Cortex of kidney (tissue), 1 donor: ENCODE data around the gene RNU1-2.
"Not testable (repeated sequence)": the region's sequence is repeated elsewhere in the genome, so short reads cannot be mapped to it uniquely, and the experiment has no call there.

Source experiments
- DNase-seq: peaks from one replicate; lab custom pipeline; 2025; lab: John Stamatoyannopoulos, UW

RNU1-2 gene

GRCh38 chr1:16907870-16908758 lies 12.3 kb downstream of the RNU1-2 start:
- DNase-seq, result no peak

GRCh38 chr1:16911851-16912721 lies 16.3 kb downstream of the RNU1-2 start:
- not testable (repeated sequence) for DNase-seq

DNA sequence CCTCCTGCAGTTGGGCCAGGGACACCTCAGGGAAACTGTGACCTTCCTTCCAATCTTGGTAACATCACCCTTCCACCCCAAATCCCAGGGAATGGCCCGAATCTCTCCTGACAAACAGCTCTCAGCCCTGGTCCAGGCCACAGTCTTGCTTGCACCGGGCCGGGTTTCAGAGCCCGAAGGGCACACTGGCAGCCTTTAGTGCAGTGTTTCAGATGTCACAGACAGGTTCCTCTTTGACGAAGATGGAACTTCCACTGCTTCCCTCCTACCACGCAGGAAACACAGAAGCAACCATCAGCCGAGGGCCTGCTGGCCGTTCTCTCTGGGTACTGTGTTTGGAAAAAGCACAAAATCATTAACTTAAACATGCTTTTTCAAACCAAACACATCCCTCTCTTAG lies 17.0 kb downstream of the RNU1-2 start:
- DNase-seq, result not testable (repeated sequence)

DNA sequence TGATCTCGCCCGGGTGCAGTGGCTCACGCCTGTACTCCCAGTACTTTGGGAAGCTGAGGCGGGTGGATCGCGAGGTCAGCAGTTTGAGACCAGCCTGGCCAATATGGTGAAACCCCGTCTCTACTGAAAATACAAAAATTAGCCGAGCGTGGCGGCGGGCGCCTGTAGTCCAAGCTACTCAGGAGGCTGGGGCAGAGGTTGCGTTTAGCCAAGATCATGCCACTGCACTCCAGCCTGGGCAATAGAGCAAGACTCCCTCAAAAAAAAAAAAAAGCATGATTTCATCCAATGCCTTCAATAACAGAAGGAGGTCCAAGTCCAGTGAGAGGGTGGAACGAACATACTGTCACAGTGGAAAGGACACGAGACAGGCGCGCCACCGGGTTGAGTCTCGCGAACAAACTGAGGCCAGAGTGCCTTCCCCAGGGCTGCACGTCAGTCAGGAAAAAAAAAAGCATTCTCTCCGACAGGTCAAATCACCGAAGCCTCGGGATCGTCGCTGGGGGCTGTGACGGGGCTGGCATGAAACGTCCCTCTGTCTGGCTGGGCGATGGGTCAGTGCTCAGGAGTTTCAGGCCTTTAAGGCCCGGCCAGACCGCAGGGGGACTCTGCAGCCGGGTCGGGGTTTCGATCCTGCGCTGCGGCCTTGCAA lies 17.5 kb downstream of the RNU1-2 start:
- no peak for DNase-seq

GRCh38 chr1:16913833-16914662 lies 18.3 kb downstream of the RNU1-2 start:
- peak; percentile 54 for DNase-seq

- not testable (repeated sequence) for DNase-seq
Measured at GRCh38 chr1:16914928-16915626, 19.3 kb downstream of the RNU1-2 start.

- no peak for DNase-seq
Measured at GRCh38 chr1:16915627-16915973, 19.8 kb downstream of the RNU1-2 start.

GRCh38 chr1:16916036-16916880 lies 20.5 kb downstream of the RNU1-2 start:
- not testable (repeated sequence) for DNase-seq

DNA sequence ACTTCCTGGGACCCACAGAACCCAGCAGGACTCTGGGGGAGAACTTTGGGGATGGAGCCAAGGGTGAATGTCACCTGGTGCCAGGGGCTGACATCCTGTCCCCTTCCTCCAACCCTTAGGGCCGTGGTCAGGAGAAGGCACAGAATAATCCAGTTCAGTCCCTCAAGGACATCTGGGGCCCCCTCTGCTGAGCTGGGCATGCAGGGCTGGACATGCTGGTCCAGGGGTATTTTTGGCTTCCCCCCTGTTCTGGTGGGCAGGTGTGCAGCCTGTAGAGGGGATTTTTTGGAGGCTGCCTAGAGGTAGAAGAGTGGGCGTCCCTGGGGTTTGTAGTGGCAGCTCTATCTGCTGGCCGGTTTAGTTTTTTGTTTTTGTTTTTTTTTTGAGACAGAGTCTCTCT lies 22.6 kb downstream of the RNU1-2 start:
- DNase-seq, result no peak

DNA sequence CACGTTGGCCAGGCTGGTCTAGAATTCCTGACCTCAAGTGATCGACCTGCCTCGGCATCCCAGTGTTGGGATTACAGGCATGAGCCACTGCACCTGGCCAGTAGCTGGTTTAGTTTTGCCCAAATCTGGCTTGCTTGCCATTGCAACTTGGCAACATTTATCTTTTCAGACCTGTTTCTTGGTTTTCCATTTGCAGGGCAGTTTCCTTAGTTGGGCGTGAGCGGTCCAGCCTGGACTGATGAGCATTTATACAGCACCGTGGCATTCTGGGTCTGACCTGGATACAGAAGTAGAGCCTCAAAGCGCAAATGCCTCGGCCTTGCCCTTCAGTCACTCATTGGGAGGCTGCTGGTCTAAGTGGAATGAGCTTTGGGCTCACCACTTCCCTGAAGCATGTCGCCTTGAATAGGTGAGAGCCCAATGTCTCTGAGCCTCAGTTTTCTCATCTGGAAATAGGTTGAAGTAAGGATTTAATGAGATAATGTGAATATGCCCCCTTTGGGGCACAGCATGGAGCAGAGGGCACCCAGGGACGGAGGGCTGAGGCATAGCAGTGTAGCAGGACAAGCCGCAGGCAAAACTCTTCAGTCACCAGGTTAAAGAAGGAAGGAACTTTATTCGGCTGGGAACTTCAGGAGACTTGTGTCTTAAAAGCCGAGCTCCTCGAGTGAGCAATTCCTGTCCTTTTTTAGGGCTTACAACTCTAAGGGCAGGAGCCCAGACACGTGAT lies 23.3 kb downstream of the RNU1-2 start:
- not testable (repeated sequence) for DNase-seq

- DNase-seq, result no peak
Measured at GRCh38 chr1:16920951-16921350, 25.2 kb downstream of the RNU1-2 start.

DNA sequence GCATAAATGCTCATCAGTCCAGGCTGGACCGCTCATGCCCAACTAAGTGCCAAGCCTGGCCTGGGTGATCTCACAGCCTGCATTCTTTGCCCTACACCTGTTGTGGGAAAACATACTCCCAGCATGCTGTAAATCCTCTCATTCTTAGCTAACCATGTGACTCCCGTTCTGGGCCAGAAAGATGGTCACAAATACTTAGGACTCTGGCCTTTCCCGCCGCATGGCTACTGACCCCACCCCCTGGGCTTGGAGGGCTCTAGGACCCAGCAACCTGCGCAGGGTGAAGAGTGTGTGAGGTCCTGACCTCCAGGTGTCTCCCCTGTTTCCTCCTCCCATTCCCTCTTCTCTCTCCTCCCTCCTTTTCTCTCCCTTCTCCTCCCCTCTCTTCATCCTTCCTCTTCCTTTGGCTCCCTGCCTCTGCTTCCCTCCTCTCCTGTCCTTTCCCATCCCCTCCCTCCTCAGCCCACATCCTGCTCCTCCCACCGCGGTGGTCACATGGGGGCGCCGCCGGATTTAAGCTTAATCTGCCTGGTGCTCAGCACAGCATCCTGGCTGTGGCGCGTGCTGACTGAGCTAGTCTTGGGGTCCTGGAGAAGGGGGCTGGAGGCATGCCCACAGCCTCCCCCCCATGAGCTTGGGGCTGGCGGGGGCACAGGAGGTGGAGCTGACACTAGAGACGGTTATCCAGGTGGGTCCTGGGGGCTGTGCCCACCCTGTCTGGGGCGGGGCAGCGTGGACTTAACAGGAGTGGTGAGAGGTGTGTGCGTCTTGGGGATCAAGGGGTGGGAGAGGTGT lies 25.8 kb downstream of the RNU1-2 start, which contains the start of gene CROCC:
CROCC (plus strand) TSS at position 541 of the 795 bp plus-strand sequence; CDS start at position 629, 88 bp downstream.
- no peak for DNase-seq

DNA sequence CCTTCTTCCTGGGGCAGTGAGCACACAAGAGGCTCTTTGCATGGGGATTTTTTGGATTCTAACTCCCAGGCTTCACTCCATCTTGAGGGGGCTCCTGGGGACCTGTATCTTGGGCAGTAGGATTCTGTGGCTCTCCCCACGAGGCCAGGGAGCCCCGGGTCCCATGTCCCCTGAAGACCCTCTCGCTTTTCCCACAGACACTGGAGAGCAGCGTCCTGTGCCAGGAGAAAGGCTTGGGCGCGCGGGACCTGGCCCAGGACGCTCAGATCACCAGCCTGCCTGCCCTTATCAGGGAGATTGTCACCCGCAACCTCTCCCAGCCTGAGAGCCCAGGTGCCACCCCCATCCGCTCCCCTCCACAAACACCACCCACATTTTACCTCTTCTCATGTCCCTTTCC lies 26.7 kb downstream of the RNU1-2 start:
- no peak for DNase-seq

- no peak for DNase-seq
Measured at GRCh38 chr1:16922885-16923431, 27.2 kb downstream of the RNU1-2 start.

- DNase-seq, result no peak
Measured at GRCh38 chr1:16924216-16924918, 28.6 kb downstream of the RNU1-2 start.

- DNase-seq, result no peak
Measured at GRCh38 chr1:16924919-16925477, 29.2 kb downstream of the RNU1-2 start.
